ENCODE results near the gene MPC1L.

The MPC1L gene

GRCh38 chrX:40623665-40624064, 437 bp downstream of the MPC1L start:
- TF ChIP-seq CTCF (IDR thresholded peaks at IDR 0.05; ENCODE audit: low read depth, low read length), result no peak
- Histone ChIP-seq H3K9me3 (ENCODE audit: severe bottlenecking) (no peaks in the 10 kb centered on the region), H3K4me3 (ENCODE audit: low read depth, low read length) (no peak overlapping the region), H3K36me3 (peaks cover 10% of the 10 kb centered on the region), H3K27me3 (ENCODE audit: insufficient read depth, low read depth, severe bottlenecking) (no peaks in the 10 kb centered on the region), H3K27ac (no peak overlapping the region)
- no peak for DNase-seq

GRCh38 chrX:40625294-40625693, 2.1 kb downstream of the MPC1L start:
- Histone ChIP-seq H3K9me3 (ENCODE audit: severe bottlenecking) (no peaks in the 10 kb centered on the region), H3K27me3 (ENCODE audit: insufficient read depth, low read depth, severe bottlenecking) (no peaks in the 10 kb centered on the region), H3K36me3 (peaks cover 20% of the 10 kb centered on the region), H3K27ac (no peak overlapping the region), H3K4me3 (ENCODE audit: low read depth, low read length) (no peak overlapping the region)
- TF ChIP-seq CTCF (IDR thresholded peaks at IDR 0.05; ENCODE audit: low read depth, low read length), result no peak
- no peak for DNase-seq

- no peak for TF ChIP-seq CTCF (IDR thresholded peaks at IDR 0.05; ENCODE audit: low read depth, low read length)
- DNase-seq, result no peak
- H3K36me3 ChIP-seq, result peaks cover 43% of the 10 kb centered on the region
- H3K27me3 ChIP-seq (ENCODE audit: insufficient read depth, low read depth, severe bottlenecking), result no peaks in the 10 kb centered on the region
- no peak overlapping the region for H3K27ac ChIP-seq
- H3K9me3 ChIP-seq (ENCODE audit: severe bottlenecking), result no peaks in the 10 kb centered on the region
- H3K4me3 ChIP-seq (ENCODE audit: low read depth, low read length), result no peak overlapping the region
Observed at GRCh38 chrX:40628506-40628905, 5.3 kb downstream of the MPC1L start.

GRCh38 chrX:40632199-40632598, 9.0 kb downstream of the MPC1L start:
- Histone ChIP-seq H3K4me3 (ENCODE audit: low read depth, low read length) (no peak overlapping the region), H3K27ac (no peak overlapping the region), H3K36me3 (peaks cover 78% of the 10 kb centered on the region), H3K9me3 (ENCODE audit: severe bottlenecking) (no peaks in the 10 kb centered on the region), H3K27me3 (ENCODE audit: insufficient read depth, low read depth, severe bottlenecking) (no peaks in the 10 kb centered on the region)
- TF ChIP-seq CTCF (IDR thresholded peaks at IDR 0.05; ENCODE audit: low read depth, low read length), result no peak
- no peak for DNase-seq

GRCh38 chrX:40637687-40638086, 14.5 kb downstream of the MPC1L start:
- Histone ChIP-seq H3K9me3 (ENCODE audit: severe bottlenecking) (no peaks in the 10 kb centered on the region), H3K27ac (no peak overlapping the region), H3K4me3 (ENCODE audit: low read depth, low read length) (no peak overlapping the region), H3K36me3 (peaks cover 76% of the 10 kb centered on the region), H3K27me3 (ENCODE audit: insufficient read depth, low read depth, severe bottlenecking) (no peaks in the 10 kb centered on the region)
- no peak for DNase-seq
- no peak for TF ChIP-seq CTCF (IDR thresholded peaks at IDR 0.05; ENCODE audit: low read depth, low read length)

- Histone ChIP-seq H3K27me3 (ENCODE audit: insufficient read depth, low read depth, severe bottlenecking) (no peaks in the 10 kb centered on the region), H3K36me3 (peaks cover 21% of the 10 kb centered on the region), H3K9me3 (ENCODE audit: severe bottlenecking) (no peaks in the 10 kb centered on the region), H3K27ac (no peak overlapping the region), H3K4me3 (ENCODE audit: low read depth, low read length) (no peak overlapping the region)
- no peak for DNase-seq
- TF ChIP-seq CTCF (IDR thresholded peaks at IDR 0.05; ENCODE audit: low read depth, low read length), result no peak
Observed at GRCh38 chrX:40644176-40644575, 20.9 kb downstream of the MPC1L start.

Data from WERI-Rb-1 (cell line).